Stimulated activated CD4-positive, alpha-beta T cell treated with anti-CD3 and anti-CD28 coated beads, Interleukin-1b, Interleukin-23, amount 100 ng/mL, for 24 hours (primary cell): ENCODE results near the gene ANO7.
A peak's percentile ranks its signal among the peaks of the same experiment; 100 is the strongest.

Experiments
- DNase-seq, 4 experiments: peaks; one replicate each; pipeline ENCODE4 v3.0.0-alpha.2; 2020; ENCODE audit warnings: low read depth in 4 of 4, low spot score in 1 of 4

Gene ANO7

GRCh38 chr2:241207641-241208040 is 19.2 kb downstream of the ANO7 start:
- DNase-seq = no peak

- DNase-seq = no peak
These were observed 19.6 kb downstream of the ANO7 start for GRCh38 chr2:241208058-241208457.

- no peak for DNase-seq
These were observed 20.8 kb downstream of the ANO7 start for GRCh38 chr2:241209271-241209670.

GRCh38 chr2:241211276-241211675 is 22.8 kb downstream of the ANO7 start:
- no peak for DNase-seq

- no peak for DNase-seq
These were observed 24.6 kb downstream of the ANO7 start for GRCh38 chr2:241213041-241213440.

- DNase-seq = no peak
These were observed 25.1 kb downstream of the ANO7 start for GRCh38 chr2:241213567-241213966.

GRCh38 chr2:241214209-241214608 is 25.7 kb downstream of the ANO7 start:
- no peak for DNase-seq

GRCh38 chr2:241214766-241215165 is 26.3 kb downstream of the ANO7 start:
- DNase-seq = no peak

GRCh38 chr2:241215421-241215820 is 26.9 kb downstream of the ANO7 start:
- DNase-seq = no peak

- no peak for DNase-seq
These were observed 27.8 kb downstream of the ANO7 start for GRCh38 chr2:241216211-241216761.

GRCh38 chr2:241217320-241218031 is 29.0 kb downstream of the ANO7 start:
- DNase-seq = peak in 1 of 4 experiments; percentile 13

- DNase-seq = peak in 1 of 4 experiments; percentile 14
These were observed 29.9 kb downstream of the ANO7 start for GRCh38 chr2:241218131-241219029.

- DNase-seq = no peak
These were observed 30.5 kb downstream of the ANO7 start for GRCh38 chr2:241219030-241219382.

- DNase-seq = no peak
These were observed 31.4 kb downstream of the ANO7 start for GRCh38 chr2:241219856-241220356.

- no peak for DNase-seq
These were observed 34.9 kb downstream of the ANO7 start for GRCh38 chr2:241223211-241224017.

GRCh38 chr2:241224018-241224850 is 35.8 kb downstream of the ANO7 start:
- no peak for DNase-seq

- no peak for DNase-seq
These were observed 36.5 kb downstream of the ANO7 start for GRCh38 chr2:241224851-241225438.

- no peak for DNase-seq
These were observed 37.1 kb downstream of the ANO7 start for GRCh38 chr2:241225545-241225944.

GRCh38 chr2:241225983-241226382 is 37.5 kb downstream of the ANO7 start:
- DNase-seq = no peak
